Uterus (tissue), 4 donors: ENCODE results near the gene SPANXN2. TPM values are rescaled to one million over a fixed set of nuclear protein-coding genes. Genes with fewer than 3 reads are reported as not detected.

ENCODE experiments used
- DNase-seq, 2 donors: peaks; one replicate each; pipeline ENCODE4 v3.0.0-alpha.2; 2019 to 2020
- H3K27ac ChIP-seq, 2 donors: fragments of 200-600 bp; sonication (generic); 1 replicate in 1 of 2; 2 replicates in 1 of 2; pipeline ENCODE4 v1.5.1; 2016 to 2018
- H3K27me3 ChIP-seq, 2 donors: fragments of 200-600 bp; sonication (generic); one replicate each; pipeline ENCODE4 v1.5.1; 2018 to 2019; ENCODE audit warnings: control low read depth in 1 of 2
- H3K36me3 ChIP-seq, 2 donors: fragments of 200-600 bp; sonication (generic); one replicate each; pipeline ENCODE4 v1.5.1; 2019; ENCODE audit warnings: control low read depth in 1 of 2
- H3K4me1 ChIP-seq, 2 donors: fragments of 200-600 bp; sonication (generic); one replicate each; pipeline ENCODE4 v1.5.1; 2018 to 2019; ENCODE audit warnings: control low read depth in 1 of 2
- H3K4me3 ChIP-seq, 2 donors: fragments of 200-600 bp; sonication (generic); 1 replicate in 1 of 2; 2 replicates in 1 of 2; pipeline ENCODE4 v1.5.1; 2018 to 2019; ENCODE audit warnings: mild to moderate bottlenecking in 1 of 2
- H3K9me3 ChIP-seq, 2 donors: fragments of 200-600 bp; sonication (generic); one replicate each; pipeline ENCODE4 v1.5.1; 2019; ENCODE audit warnings: control low read depth in 1 of 2
- CTCF ChIP-seq, 4 experiments: fragments of 200-600 bp in 2 of 4; fragments of 450-650 bp in 2 of 4; sonication (generic) in 2 of 4; IDR thresholded peaks; one replicate each; pipeline ENCODE4 v1.5.1; 2016 to 2019; ENCODE audit warnings: antibody characterized with exemption in 4 of 4, mild to moderate bottlenecking in 2 of 4, moderate library complexity in 1 of 4
- POLR2A ChIP-seq, 2 donors: fragments of 450-650 bp; IDR thresholded peaks; one replicate each; pipeline ENCODE4 v1.6.1; 2016; ENCODE audit warnings: antibody characterized with exemption in 2 of 2, mild to moderate bottlenecking in 1 of 2, moderate library complexity in 1 of 2
- intact Hi-C: fragments of 100-400 bp; cut with DNase I; formaldehyde crosslinking; loops from one replicate; pipeline ENCODE4 v1.15.1; 2023; ENCODE audit warnings: low total_unique reads
- total RNA-seq, 4 donors: library from RNA; depleted of rRNA in 3 of 4; stranded (reverse); fragments of >200 nt in 3 of 4; gene quantifications; one replicate each; pipeline versions ENCODE4 v1.1.0 to v1.2.4, GENCODE V29; 2014 to 2023
- donor health status: DM: yes; HTN: yes; CAD: no.

SPANXN2 gene
- total RNA-seq, 4 donors from 2014 or later = not detected

DNA sequence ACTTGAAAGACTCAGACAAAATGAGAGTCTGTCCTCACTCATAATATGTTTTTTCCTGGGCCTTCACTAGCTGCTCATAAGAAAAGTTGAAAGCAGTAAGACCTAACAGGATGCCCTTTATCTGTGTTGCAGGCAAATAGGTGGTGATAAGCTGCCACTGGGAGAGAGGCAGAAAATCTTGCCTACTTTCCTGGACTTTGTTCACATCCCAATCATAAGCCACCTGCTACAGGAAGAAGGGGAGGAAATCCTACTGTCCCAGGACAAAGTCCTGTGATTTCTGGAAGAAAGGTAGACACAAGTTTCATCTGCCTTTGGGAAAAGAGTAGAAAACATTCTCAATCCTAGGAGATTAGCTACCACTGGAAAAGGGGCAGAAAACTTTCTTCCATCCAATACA, 13.3 kb upstream of the SPANXN2 start:
- Histone ChIP-seq H3K4me3 (no peak overlapping the region), H3K36me3 (no peaks in the 10 kb centered on the region), H3K27ac (no peak overlapping the region), H3K27me3 (no peaks in the 10 kb centered on the region), H3K4me1 (no peaks in the 10 kb centered on the region), H3K9me3 (no peaks in the 10 kb centered on the region)
- intact Hi-C loops = no loop called here
- TF ChIP-seq CTCF (IDR thresholded peaks at IDR 0.05) = no peak
- no peak for TF ChIP-seq POLR2A (IDR thresholded peaks at IDR 0.05)
- DNase-seq = no peak

- TF ChIP-seq POLR2A (IDR thresholded peaks at IDR 0.05) = no peak
- no peak for TF ChIP-seq CTCF (IDR thresholded peaks at IDR 0.05)
- H3K27me3 ChIP-seq = no peaks in the 10 kb centered on the region
- H3K4me3 ChIP-seq = no peak overlapping the region
- no peaks in the 10 kb centered on the region for H3K9me3 ChIP-seq
- DNase-seq = no peak
- no peak overlapping the region for H3K27ac ChIP-seq
- no peaks in the 10 kb centered on the region for H3K4me1 ChIP-seq
- intact Hi-C loops = no loop called here
- H3K36me3 ChIP-seq = no peaks in the 10 kb centered on the region
Observed at GRCh38 chrX:143726296-143726695, 5.7 kb upstream of the SPANXN2 start.

- H3K9me3 ChIP-seq = no peaks in the 10 kb centered on the region
- H3K36me3 ChIP-seq = no peaks in the 10 kb centered on the region
- H3K4me1 ChIP-seq = no peaks in the 10 kb centered on the region
- intact Hi-C loops = no loop called here
- TF ChIP-seq POLR2A (IDR thresholded peaks at IDR 0.05) = no peak
- no peak for TF ChIP-seq CTCF (IDR thresholded peaks at IDR 0.05)
- H3K27ac ChIP-seq = no peak overlapping the region
- H3K4me3 ChIP-seq = no peak overlapping the region
- no peaks in the 10 kb centered on the region for H3K27me3 ChIP-seq
- DNase-seq = no peak
Observed at GRCh38 chrX:143701460-143701859, 19.1 kb downstream of the SPANXN2 start.

GRCh38 chrX:143694885-143695284, 25.7 kb downstream of the SPANXN2 start:
- no peak overlapping the region for H3K4me3 ChIP-seq
- intact Hi-C loops = no loop called here
- no peaks in the 10 kb centered on the region for H3K27me3 ChIP-seq
- DNase-seq = no peak
- no peaks in the 10 kb centered on the region for H3K9me3 ChIP-seq
- no peaks in the 10 kb centered on the region for H3K36me3 ChIP-seq
- H3K27ac ChIP-seq = no peak overlapping the region
- no peaks in the 10 kb centered on the region for H3K4me1 ChIP-seq
- TF ChIP-seq POLR2A (IDR thresholded peaks at IDR 0.05) (no peak), CTCF (IDR thresholded peaks at IDR 0.05) (no peak)

- intact Hi-C loops = no loop called here
- TF ChIP-seq POLR2A (IDR thresholded peaks at IDR 0.05) (no peak), CTCF (IDR thresholded peaks at IDR 0.05) (no peak)
- H3K27ac ChIP-seq = no peak overlapping the region
- no peaks in the 10 kb centered on the region for H3K4me1 ChIP-seq
- peaks cover 0 to 5% of the 10 kb centered on the region in 2 donors for H3K27me3 ChIP-seq
- no peak for DNase-seq
- H3K9me3 ChIP-seq = no peaks in the 10 kb centered on the region
- no peak overlapping the region for H3K4me3 ChIP-seq
- no peaks in the 10 kb centered on the region for H3K36me3 ChIP-seq
Observed at GRCh38 chrX:143683486-143683885, 37.1 kb downstream of the SPANXN2 start.
